Naive thymus-derived CD4-positive, alpha-beta T cell (primary cell): ENCODE data around the gene CCNE1. TPM values are rescaled to one million over a fixed set of nuclear protein-coding genes. Genes with fewer than 3 reads are reported as not detected.

ENCODE experiments used
- ATAC-seq: fragments of 150-1000 bp; cut with Tn5 transposase; 2 replicates; pipeline ENCODE4 v1.10.0; 2021; ENCODE audit warnings: mild to moderate bottlenecking, moderate library complexity
- CTCF ChIA-PET: fragments of 350-600 bp; sonication (Branson Sonifier 250); formaldehyde crosslinking; loops from one replicate; lab custom pipeline; 2021; ENCODE audit warnings: antibody characterized with exemption; lab: Charles Lee
- POLR2A ChIA-PET: fragments of 350-600 bp; sonication (Branson Sonifier 250); formaldehyde crosslinking; loops from one replicate; lab custom pipeline; 2021; ENCODE audit warnings: antibody characterized with exemption, inconsistent platforms; lab: Charles Lee
- DNase-seq, 9 donors: peaks; one replicate each; pipeline versions ENCODE4 v3.0.0 to v3.0.0-alpha.2; 2020 to 2022; ENCODE audit warnings: mixed read lengths in 1 of 9
- H3K27ac ChIP-seq: one replicate; pipeline ENCODE4 v1.7.0; 2013; ENCODE audit warnings: mild to moderate bottlenecking, low read depth, low read length, moderate library complexity
- H3K27me3 ChIP-seq, 2 donors: one replicate each; pipeline ENCODE4 v1.7.0; 2013; ENCODE audit warnings: low read length in 2 of 2, mild to moderate bottlenecking in 2 of 2, moderate library complexity in 2 of 2; ENCODE audit not compliant: control insufficient read depth in 2 of 2, insufficient read depth in 2 of 2
- H3K36me3 ChIP-seq, 3 experiments: 1 replicate in 2 of 3; 2 replicates in 1 of 3; pipeline ENCODE4 v1.7.0; 2013; ENCODE audit warnings: low read length in 3 of 3, mild to moderate bottlenecking in 3 of 3, moderate library complexity in 1 of 3; ENCODE audit not compliant: insufficient read depth in 3 of 3, control insufficient read depth in 2 of 3
- H3K4me1 ChIP-seq, 2 donors: one replicate each; pipeline ENCODE4 v1.7.0; 2013; ENCODE audit warnings: low read length in 2 of 2, mild to moderate bottlenecking in 2 of 2, moderate library complexity in 1 of 2; ENCODE audit not compliant: control insufficient read depth in 2 of 2, insufficient read depth in 2 of 2
- H3K4me3 ChIP-seq: 2 replicates; pipeline ENCODE4 v1.7.0; 2013; ENCODE audit warnings: mild to moderate bottlenecking, low read length
- H3K9me3 ChIP-seq, 3 experiments: 1 replicate in 2 of 3; 2 replicates in 1 of 3; pipeline ENCODE4 v1.7.0; 2013; ENCODE audit warnings: low read length in 3 of 3; ENCODE audit not compliant: control insufficient read depth in 2 of 3
- H3K27ac Mint-ChIP-seq, 9 donors: one replicate each; pipeline ENCODE4 v1.8.0; 2020 to 2022; ENCODE audit warnings: mixed read lengths in 9 of 9, mild to moderate bottlenecking in 8 of 9, moderate library complexity in 5 of 9, inconsistent platforms in 2 of 9
- H3K27me3 Mint-ChIP-seq, 5 donors: one replicate each; pipeline ENCODE4 v1.8.0; 2021 to 2022; ENCODE audit warnings: mixed read lengths in 5 of 5, mild to moderate bottlenecking in 1 of 5
- H3K36me3 Mint-ChIP-seq, 5 donors: one replicate each; pipeline ENCODE4 v1.8.0; 2020 to 2022; ENCODE audit warnings: mixed read lengths in 5 of 5, mild to moderate bottlenecking in 3 of 5, inconsistent platforms in 1 of 5
- H3K4me1 Mint-ChIP-seq, 7 donors: one replicate each; pipeline ENCODE4 v1.8.0; 2020 to 2022; ENCODE audit warnings: mixed read lengths in 7 of 7, mild to moderate bottlenecking in 3 of 7, inconsistent platforms in 1 of 7
- H3K4me3 Mint-ChIP-seq, 10 donors: one replicate each; pipeline ENCODE4 v1.8.0; 2020 to 2022; ENCODE audit warnings: mild to moderate bottlenecking in 10 of 10, mixed read lengths in 10 of 10, moderate library complexity in 6 of 10, inconsistent platforms in 2 of 10
- H3K9me3 Mint-ChIP-seq, 11 donors: one replicate each; pipeline ENCODE4 v1.8.0; 2020 to 2022; ENCODE audit warnings: mixed read lengths in 11 of 11, mild to moderate bottlenecking in 4 of 11, inconsistent platforms in 1 of 11, moderate library complexity in 1 of 11
- intact Hi-C, 2 donors: fragments of 100-400 bp; cut with micrococcal nuclease; formaldehyde crosslinking; loops; one replicate each; pipeline ENCODE4 v1.15.1; 2023
- polyA plus RNA-seq, 2 donors: library from polyadenylated mRNA; unstranded; fragments of 300-500 nt; fragmentation: Illumina TruSeq; gene quantifications; one replicate each; pipeline ENCODE4 v1.2.3, GENCODE V29; 2021
- total RNA-seq, 6 experiments: library from RNA in 5 of 6; stranded (reverse) in 5 of 6; gene quantifications; 1 replicate in 5 of 6; 2 replicates in 1 of 6; pipeline ENCODE4 v1.2.3 and lab custom pipeline; 2021 to 2026

Gene CCNE1
- total and polyA plus RNA-seq, 7 experiments from 2014 or later = 1.9 to 36.1 (median 6.1) TPM

- Histone ChIP-seq H3K36me3 (no peaks in the 10 kb centered on the region), H3K4me3 (peak overlapping the region; percentile 35), H3K27ac (peak overlapping the region; percentile 14), H3K27me3 (no peaks in the 10 kb centered on the region), H3K4me1 (no peaks in the 10 kb centered on the region), H3K9me3 (no peaks in the 10 kb centered on the region)
- Mint-ChIP-seq H3K27ac (no peak overlapping the region), H3K4me3 (peak overlapping the region; percentile 55 to 84 (median 76)), H3K27me3 (peaks cover 6 to 25% (median 14%) of the 10 kb centered on the region in 5 donors), H3K4me1 (peaks cover 0 to 15% (median 9%) of the 10 kb centered on the region in 7 donors), H3K9me3 (peaks cover 0 to 8% (median 0%) of the 10 kb centered on the region in 11 donors), H3K36me3 (no peaks in the 10 kb centered on the region)
- ChIA-PET CTCF (interaction anchor here (0.7 to 6.7 kb wide), 22 partner anchors 10 to 267 kb away, joined by 3 to 90 read pairs (median 4); partner anchors contain the start of gene POP4), POLR2A (interaction anchor here (1.0 to 1.6 kb wide), 4 partner anchors 42 to 268 kb away, joined by 3 to 5 read pairs (median 3); no protein-coding TSS in a partner anchor)
- DNase-seq (peak; percentile 41 to 84 (median 63)), ATAC-seq (peak; percentile 82)
- intact Hi-C loops = loop anchor here (1.0 to 10.0 kb wide), 9 partner anchors 15 to 782 kb away; partner anchors contain the start of genes CCNE1 (in 2 of the 2) and POP4 (in 1 of the 2)
Measured at GRCh38 chr19:29873024-29873800, 61.4 kb downstream of the CCNE1 start.

Other genes with a start within 250 kb of the CCNE1 start
- gene POP4, start 205.7 kb upstream of the CCNE1 start, total RNA-seq = 10 to 100 TPM; 45.3 to 99.1 (median 53.4) TPM
- gene POP4, start 205.7 kb upstream of the CCNE1 start, polyA plus RNA-seq = 100 to 1,000 TPM; 137 to 156 TPM
- gene PLEKHF1, start 146.5 kb upstream of the CCNE1 start, total RNA-seq = 10 to 100 TPM; 11.1 to 47.2 (median 17.5) TPM
- 10 to 100 TPM; 11.5 to 37.6 TPM for gene PLEKHF1, start 146.5 kb upstream of the CCNE1 start, polyA plus RNA-seq
- gene C19orf12, start 96.7 kb upstream of the CCNE1 start, total RNA-seq = 10 to 100 TPM; 19.8 to 51.5 (median 24.6) TPM
- gene C19orf12, start 96.7 kb upstream of the CCNE1 start, polyA plus RNA-seq = 10 to 100 TPM; 17.6 to 23.3 TPM
- gene URI1, start 130.2 kb downstream of the CCNE1 start, total RNA-seq = 100 to 1,000 TPM in 1 of 5 experiments, 10 to 100 TPM in 4; 55.0 to 106 (median 71.8) TPM
- gene URI1, start 130.2 kb downstream of the CCNE1 start, polyA plus RNA-seq = 10 to 100 TPM; 17.5 to 27.3 TPM